Nephron progenitor cell (in vitro differentiated cells): ENCODE results near the gene MOBP.
"Not testable (repeated sequence)": the region's sequence is repeated elsewhere in the genome, so short reads cannot be mapped to it uniquely, and the experiment has no call there.

Experiments
- DNase-seq: peaks from one replicate; pipeline ENCODE4 v3.0.0; 2021
- H3K27ac Mint-ChIP-seq: 2 replicates; pipeline ENCODE4 v1.8.0; 2021; ENCODE audit warnings: mild to moderate bottlenecking, moderate library complexity, mixed read lengths
- H3K27me3 Mint-ChIP-seq: 2 replicates; pipeline ENCODE4 v1.8.0; 2021; ENCODE audit warnings: mild to moderate bottlenecking, low read depth, mixed read lengths; ENCODE audit not compliant: poor library complexity
- H3K36me3 Mint-ChIP-seq: 2 replicates; pipeline ENCODE4 v1.8.0; 2021; ENCODE audit warnings: low read depth, mixed read lengths
- H3K4me1 Mint-ChIP-seq: 2 replicates; pipeline ENCODE4 v1.8.0; 2021; ENCODE audit warnings: mixed read lengths
- H3K4me3 Mint-ChIP-seq: 2 replicates; pipeline ENCODE4 v1.8.0; 2021; ENCODE audit warnings: mild to moderate bottlenecking, moderate library complexity, mixed read lengths
- H3K9me3 Mint-ChIP-seq: 2 replicates; pipeline ENCODE4 v1.8.0; 2021; ENCODE audit warnings: mild to moderate bottlenecking, moderate library complexity, mixed read lengths
- TF ChIP-seq, protein P1 (sequence below): fragments of 200-600 bp; sonication (generic); IDR thresholded peaks from 2 replicates; pipeline ENCODE4 v1.5.0; 2021; ENCODE audit warnings: antibody characterized with exemption

The MOBP gene

DNA sequence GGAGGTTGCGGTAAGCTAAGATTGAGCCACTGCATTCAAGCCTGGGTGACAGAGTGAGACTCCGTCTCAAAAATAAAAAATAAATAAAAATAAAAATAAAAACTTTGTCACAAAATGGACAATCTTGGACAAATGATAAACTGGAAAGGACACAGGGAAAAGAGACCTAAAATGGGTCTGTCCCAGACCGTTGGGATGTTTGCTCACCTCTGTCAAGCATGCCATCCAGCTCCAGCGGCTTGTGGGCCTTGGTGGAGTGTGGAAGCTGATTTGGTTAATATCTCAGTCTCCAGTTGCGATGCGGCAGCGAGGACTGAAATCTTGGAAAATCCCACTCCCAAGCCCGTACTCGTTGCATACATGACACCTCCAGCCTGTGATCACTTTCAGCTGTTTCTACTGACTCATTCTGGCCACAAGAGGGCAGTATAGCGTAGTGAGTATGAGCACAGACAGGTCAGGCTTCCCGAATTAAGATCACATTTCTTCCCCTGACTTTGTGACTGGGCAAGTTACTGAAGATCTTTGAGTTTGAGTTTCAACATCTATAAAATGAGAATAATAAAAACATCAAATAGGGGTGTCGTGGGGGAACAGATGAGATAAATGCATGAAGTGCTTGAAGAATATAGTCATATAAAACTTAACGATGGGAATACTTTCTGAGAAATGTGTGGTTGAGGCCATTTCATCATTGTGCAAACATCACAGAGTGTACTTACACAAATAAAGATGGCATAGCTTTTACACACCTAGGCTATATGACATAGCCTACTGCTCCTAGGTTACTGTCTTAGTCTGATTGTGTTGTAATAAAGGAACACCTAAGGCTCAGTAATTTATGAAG is 19.6 kb upstream of the MOBP start:
- H3K36me3 Mint-ChIP-seq = no peaks in the 10 kb centered on the region
- H3K4me1 Mint-ChIP-seq = peaks cover 9% of the 10 kb centered on the region
- H3K27ac Mint-ChIP-seq = no peak overlapping the region
- H3K4me3 Mint-ChIP-seq = no peak overlapping the region
- TF ChIP-seq, protein P1, sequence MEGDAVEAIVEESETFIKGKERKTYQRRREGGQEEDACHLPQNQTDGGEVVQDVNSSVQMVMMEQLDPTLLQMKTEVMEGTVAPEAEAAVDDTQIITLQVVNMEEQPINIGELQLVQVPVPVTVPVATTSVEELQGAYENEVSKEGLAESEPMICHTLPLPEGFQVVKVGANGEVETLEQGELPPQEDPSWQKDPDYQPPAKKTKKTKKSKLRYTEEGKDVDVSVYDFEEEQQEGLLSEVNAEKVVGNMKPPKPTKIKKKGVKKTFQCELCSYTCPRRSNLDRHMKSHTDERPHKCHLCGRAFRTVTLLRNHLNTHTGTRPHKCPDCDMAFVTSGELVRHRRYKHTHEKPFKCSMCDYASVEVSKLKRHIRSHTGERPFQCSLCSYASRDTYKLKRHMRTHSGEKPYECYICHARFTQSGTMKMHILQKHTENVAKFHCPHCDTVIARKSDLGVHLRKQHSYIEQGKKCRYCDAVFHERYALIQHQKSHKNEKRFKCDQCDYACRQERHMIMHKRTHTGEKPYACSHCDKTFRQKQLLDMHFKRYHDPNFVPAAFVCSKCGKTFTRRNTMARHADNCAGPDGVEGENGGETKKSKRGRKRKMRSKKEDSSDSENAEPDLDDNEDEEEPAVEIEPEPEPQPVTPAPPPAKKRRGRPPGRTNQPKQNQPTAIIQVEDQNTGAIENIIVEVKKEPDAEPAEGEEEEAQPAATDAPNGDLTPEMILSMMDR = peak; percentile 77
- DNase-seq = peak; percentile 74
- peaks cover 3% of the 10 kb centered on the region for H3K27me3 Mint-ChIP-seq
- H3K9me3 Mint-ChIP-seq = no peaks in the 10 kb centered on the region

DNA sequence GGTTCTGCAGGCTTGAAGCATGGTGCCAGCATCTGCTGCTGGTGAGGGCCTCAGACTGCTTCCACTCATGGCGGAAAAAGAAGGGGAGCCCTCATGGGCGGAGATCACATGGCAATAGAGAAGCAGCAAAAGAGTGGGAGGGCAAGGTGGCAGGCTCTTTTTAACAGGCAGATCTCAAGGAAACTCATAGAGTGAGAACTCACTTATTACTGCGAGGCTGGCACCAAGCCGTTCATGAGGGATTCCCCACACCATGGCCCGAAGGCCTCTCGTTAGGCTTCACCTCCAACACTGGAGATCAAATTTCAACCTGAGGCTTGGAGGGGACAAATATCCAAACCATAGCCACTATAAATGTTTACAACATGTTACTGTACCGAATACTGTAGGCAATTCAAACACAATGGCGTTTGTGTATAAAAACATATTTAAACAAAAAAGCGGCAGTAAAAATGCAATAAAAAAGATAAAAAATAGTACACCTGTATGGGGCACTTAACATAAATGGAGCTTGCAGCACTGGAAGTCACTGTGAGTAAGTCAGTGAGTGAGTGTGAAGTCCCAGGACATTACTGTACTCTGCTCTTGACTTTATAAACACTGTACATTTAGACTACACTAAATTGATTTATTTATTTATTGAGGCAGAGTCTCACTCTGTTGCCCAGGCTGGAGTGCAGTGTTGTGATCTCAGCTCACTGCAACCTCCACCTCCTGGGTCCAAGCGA is 18.8 kb upstream of the MOBP start:
- H3K4me3 Mint-ChIP-seq = no peak overlapping the region
- no peak for DNase-seq
- TF ChIP-seq, protein P1 = no peak
- no peak overlapping the region for H3K27ac Mint-ChIP-seq
- H3K36me3 Mint-ChIP-seq = no peaks in the 10 kb centered on the region
- H3K27me3 Mint-ChIP-seq = peaks cover 5% of the 10 kb centered on the region
- no peaks in the 10 kb centered on the region for H3K9me3 Mint-ChIP-seq
- H3K4me1 Mint-ChIP-seq = peaks cover 9% of the 10 kb centered on the region

DNA sequence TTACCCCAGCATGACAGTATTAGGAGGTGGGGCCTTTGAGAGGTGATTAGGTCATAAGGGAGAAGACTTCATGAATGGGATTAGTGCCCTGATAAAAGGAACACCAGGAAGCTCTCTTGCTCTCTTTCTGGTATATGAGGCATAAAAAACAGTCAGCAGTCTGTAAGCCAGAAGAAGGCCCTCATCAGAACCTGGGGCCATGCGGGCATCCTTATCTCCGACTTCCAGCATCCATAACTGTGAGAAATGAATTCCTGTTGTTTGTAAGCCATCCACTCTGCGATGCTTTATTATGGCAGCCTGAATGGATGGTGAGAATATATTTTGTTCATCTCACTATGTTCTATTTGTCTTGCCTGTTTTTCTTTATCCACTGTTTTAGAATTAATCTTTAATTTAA is 17.7 kb upstream of the MOBP start:
- Mint-ChIP-seq H3K27me3 (peaks cover 5% of the 10 kb centered on the region), H3K4me3 (no peak overlapping the region), H3K36me3 (no peaks in the 10 kb centered on the region), H3K9me3 (no peaks in the 10 kb centered on the region), H3K4me1 (peaks cover 9% of the 10 kb centered on the region), H3K27ac (no peak overlapping the region)
- no peak for DNase-seq
- TF ChIP-seq, protein P1 = no peak

GRCh38 chr3:39453134-39453533 is 14.3 kb upstream of the MOBP start:
- Mint-ChIP-seq H3K4me1 (peaks cover 5% of the 10 kb centered on the region), H3K27me3 (peaks cover 5% of the 10 kb centered on the region), H3K27ac (no peak overlapping the region), H3K9me3 (no peaks in the 10 kb centered on the region), H3K36me3 (no peaks in the 10 kb centered on the region), H3K4me3 (no peak overlapping the region)
- TF ChIP-seq, protein P1 = no peak
- DNase-seq = no peak

DNA sequence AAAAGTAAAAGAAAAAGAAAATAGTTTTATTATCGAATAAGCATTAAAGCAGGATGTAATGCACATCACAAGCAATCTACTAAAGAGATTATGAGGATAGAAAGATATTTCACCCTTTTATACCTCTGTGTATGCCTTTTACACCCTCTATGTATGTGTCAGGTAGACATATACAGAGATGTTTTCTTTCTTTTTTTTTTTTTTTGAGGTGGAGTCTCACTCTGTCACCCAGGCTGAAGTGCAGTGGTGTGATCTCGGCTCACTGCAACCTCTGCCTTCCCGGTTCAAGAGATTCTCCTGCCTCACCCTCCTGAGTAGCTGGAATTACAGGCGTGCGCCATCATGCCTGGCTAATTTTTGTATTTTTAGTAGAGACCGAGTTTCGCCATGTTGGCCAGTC is 13.6 kb upstream of the MOBP start:
- not testable (repeated sequence) for H3K36me3 Mint-ChIP-seq, H3K27me3 Mint-ChIP-seq

DNA sequence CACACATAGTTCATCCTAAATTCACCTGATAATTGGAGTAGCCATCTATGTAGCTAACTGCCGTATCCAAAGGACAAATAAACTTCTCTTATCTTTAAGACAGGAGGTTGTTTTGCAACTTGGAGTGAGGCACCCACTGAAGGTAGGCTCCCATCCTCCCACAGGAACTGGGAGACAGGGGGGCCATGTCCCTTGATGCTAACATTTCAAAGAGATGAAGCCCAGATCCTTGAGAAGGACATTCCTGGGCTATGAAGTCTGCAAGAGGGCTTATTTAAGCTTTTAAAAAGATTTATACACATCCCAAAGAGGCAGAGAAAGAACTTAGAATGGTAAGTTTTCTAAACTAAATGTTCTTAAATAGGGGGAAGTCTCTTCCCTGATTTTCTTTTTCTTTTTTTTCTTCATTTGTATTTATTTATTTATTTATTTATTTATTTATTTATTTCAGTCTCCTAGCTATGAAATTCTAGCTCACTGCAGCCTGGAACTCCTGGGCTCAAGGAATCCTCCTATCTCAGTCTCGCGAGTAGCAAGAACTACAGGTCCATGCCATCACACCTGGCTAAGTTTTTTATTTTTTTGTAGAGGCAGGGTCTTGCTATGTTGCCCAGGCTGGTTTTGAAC is 12.8 kb upstream of the MOBP start:
- H3K36me3 Mint-ChIP-seq = no peaks in the 10 kb centered on the region
- peak overlapping the region; percentile 42 for H3K27ac Mint-ChIP-seq
- DNase-seq = no peak
- peaks cover 5% of the 10 kb centered on the region for H3K27me3 Mint-ChIP-seq
- no peak overlapping the region for H3K4me3 Mint-ChIP-seq
- H3K4me1 Mint-ChIP-seq = no peaks in the 10 kb centered on the region
- H3K9me3 Mint-ChIP-seq = no peaks in the 10 kb centered on the region
- TF ChIP-seq, protein P1 = no peak

More for the DNA sequence above, 13.6 kb upstream of the MOBP start:
- not testable (repeated sequence) for DNase-seq, H3K4me3 Mint-ChIP-seq, H3K27ac Mint-ChIP-seq, H3K4me1 Mint-ChIP-seq, H3K9me3 Mint-ChIP-seq
